HEK293T (cell line): Measurements from ENCODE around the gene ZNF333.

Experiments
- BHLHE40 ChIP-seq: fragments of 450-650 bp; IDR thresholded peaks from 2 replicates; pipeline ENCODE4 v1.6.1; 2016; ENCODE audit warnings: mild to moderate bottlenecking, moderate library complexity, borderline replicate concordance
- CTBP1 ChIP-seq: fragments of 450-650 bp; IDR thresholded peaks from 2 replicates; pipeline ENCODE4 v1.6.1; 2016; ENCODE audit warnings: borderline replicate concordance
- ELF4 ChIP-seq: fragments of 450-650 bp; IDR thresholded peaks from 2 replicates; pipeline ENCODE4 v1.6.1; 2017; ENCODE audit warnings: antibody characterized with exemption
- FOXA1 ChIP-seq: fragments of 450-650 bp; IDR thresholded peaks from 2 replicates; pipeline ENCODE4 v1.6.1; 2016; ENCODE audit warnings: mild to moderate bottlenecking
- FOXK2 ChIP-seq: fragments of 450-650 bp; IDR thresholded peaks from 2 replicates; pipeline ENCODE4 v1.6.1; 2016; ENCODE audit warnings: mild to moderate bottlenecking
- FOXM1 ChIP-seq: fragments of 450-650 bp; IDR thresholded peaks from 2 replicates; pipeline ENCODE4 v1.6.1; 2017; ENCODE audit warnings: mild to moderate bottlenecking, borderline replicate concordance
- HDGF ChIP-seq: fragments of 450-650 bp; IDR thresholded peaks from 2 replicates; pipeline ENCODE4 v1.6.1; 2017; ENCODE audit warnings: antibody characterized with exemption, borderline replicate concordance
- L3MBTL2 ChIP-seq: fragments of 450-650 bp; conservative IDR thresholded peaks from 2 replicates; pipeline ENCODE4 v1.6.1; 2016; ENCODE audit warnings: mild to moderate bottlenecking
- LEF1 ChIP-seq: fragments of 450-650 bp; IDR thresholded peaks from 2 replicates; pipeline ENCODE4 v1.6.1; 2017; ENCODE audit warnings: mild to moderate bottlenecking, borderline replicate concordance
- SP1 ChIP-seq: fragments of 450-650 bp; IDR thresholded peaks from 2 replicates; pipeline ENCODE4 v1.6.1; 2017
- TARDBP ChIP-seq: fragments of 450-650 bp; IDR thresholded peaks from 2 replicates; pipeline ENCODE4 v1.6.1; 2016
- ZNF384 ChIP-seq: fragments of 450-650 bp; IDR thresholded peaks from 2 replicates; pipeline ENCODE4 v1.6.1; 2016
- TF ChIP-seq, protein P1 (sequence below): fragments of 450-650 bp; IDR thresholded peaks from 2 replicates; pipeline ENCODE4 v1.6.1; 2016

DNA sequence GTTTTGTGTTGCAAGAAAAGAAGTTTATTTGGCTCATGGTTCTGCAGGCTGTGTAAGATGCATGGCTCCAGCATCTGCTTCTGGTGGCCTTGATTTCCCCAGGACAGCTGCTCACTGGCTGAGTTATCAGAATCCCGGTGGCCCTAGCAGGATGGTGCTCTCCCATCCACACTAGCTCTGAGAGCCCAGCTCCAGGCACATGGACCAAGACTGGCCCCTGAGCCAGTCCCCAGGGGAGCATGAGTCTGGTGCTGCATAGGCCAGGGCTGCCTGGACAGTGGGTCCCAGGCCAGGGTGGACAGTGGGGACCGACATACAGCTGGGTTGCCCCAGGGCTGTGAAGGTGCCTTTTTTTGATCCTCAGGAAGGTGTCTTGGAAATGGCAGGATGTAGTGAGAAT is 78.2 kb downstream of the ZNF333 start:
- TF ChIP-seq ZNF384 (no peak), ELF4 (no peak), HDGF (no peak), TARDBP (no peak), LEF1 (no peak), CTBP1 (no peak), L3MBTL2 (no peak), FOXM1 (no peak), SP1 (no peak), BHLHE40 (no peak), FOXA1 (no peak), FOXK2 (no peak)
- TF ChIP-seq, protein P1, sequence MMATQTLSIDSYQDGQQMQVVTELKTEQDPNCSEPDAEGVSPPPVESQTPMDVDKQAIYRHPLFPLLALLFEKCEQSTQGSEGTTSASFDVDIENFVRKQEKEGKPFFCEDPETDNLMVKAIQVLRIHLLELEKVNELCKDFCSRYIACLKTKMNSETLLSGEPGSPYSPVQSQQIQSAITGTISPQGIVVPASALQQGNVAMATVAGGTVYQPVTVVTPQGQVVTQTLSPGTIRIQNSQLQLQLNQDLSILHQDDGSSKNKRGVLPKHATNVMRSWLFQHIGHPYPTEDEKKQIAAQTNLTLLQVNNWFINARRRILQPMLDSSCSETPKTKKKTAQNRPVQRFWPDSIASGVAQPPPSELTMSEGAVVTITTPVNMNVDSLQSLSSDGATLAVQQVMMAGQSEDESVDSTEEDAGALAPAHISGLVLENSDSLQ: no peak
